Vein endothelial cell (primary cell): Measurements from ENCODE around the gene FHOD1. TPM values are rescaled to one million over a fixed set of nuclear protein-coding genes. Genes with fewer than 3 reads are reported as not detected.

Experiments
- small RNA-seq: library from RNA; depleted of rRNA; stranded (forward); fragments of <200 nt; gene quantifications from one replicate; pipeline ENCODE3, GENCODE V24; 2012
- total RNA-seq: library from RNA; depleted of rRNA; stranded (reverse); fragments of >200 nt; gene quantifications from 2 replicates; pipeline ENCODE4 v1.2.3, GENCODE V29; 2012

FHOD1 gene
- total RNA-seq: 30.7 and 41.8 TPM in 2 replicates

DNA sequence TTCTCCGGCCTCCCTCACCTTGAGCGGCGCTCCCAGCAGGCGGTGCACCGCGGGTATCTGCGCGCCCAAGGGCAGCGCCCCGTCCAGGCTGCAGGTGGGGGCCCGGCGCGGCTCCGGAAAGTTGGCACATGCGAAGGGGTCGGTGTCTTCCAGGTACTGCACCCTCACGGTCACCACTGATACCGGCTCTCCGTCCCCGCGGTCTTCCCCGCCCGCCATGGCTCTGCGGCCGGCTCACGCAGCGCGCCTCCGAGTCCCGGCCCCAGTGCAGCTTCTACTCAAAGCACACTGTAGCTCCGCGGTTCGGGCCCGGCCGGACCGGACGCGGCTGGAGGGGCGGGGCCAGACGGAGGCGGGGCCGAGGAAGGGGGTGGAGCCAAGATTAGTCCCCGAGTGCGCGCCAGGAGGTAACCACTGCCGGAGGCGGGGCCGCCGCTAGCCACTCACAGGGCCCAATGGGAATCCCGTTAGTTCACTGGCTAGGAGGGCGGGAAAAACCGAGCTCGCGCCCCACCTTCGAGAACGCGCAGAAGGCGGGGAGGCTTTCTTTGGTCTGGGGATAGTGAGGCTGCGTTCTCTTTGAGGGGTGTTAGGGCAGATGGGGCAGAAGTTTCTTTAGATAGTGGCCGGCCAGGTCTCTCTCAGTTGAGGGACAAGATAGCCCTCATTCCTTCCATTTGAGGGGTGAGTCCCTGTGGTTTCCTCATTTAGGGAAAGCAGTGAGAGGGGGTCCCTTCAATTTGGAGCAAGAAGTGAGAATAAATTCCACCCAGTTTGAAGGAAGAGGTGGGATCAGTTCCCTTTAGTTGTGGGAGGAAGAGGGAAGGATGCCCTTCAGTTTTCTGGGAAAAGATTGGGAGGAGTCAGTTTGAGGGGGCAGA, at the start of gene FHOD1:
Gene FHOD1, minus strand, starts transcription at position 290 of the 881 bp plus-strand sequence. Its CDS starts 71 bp downstream, at position 219.

DNA sequence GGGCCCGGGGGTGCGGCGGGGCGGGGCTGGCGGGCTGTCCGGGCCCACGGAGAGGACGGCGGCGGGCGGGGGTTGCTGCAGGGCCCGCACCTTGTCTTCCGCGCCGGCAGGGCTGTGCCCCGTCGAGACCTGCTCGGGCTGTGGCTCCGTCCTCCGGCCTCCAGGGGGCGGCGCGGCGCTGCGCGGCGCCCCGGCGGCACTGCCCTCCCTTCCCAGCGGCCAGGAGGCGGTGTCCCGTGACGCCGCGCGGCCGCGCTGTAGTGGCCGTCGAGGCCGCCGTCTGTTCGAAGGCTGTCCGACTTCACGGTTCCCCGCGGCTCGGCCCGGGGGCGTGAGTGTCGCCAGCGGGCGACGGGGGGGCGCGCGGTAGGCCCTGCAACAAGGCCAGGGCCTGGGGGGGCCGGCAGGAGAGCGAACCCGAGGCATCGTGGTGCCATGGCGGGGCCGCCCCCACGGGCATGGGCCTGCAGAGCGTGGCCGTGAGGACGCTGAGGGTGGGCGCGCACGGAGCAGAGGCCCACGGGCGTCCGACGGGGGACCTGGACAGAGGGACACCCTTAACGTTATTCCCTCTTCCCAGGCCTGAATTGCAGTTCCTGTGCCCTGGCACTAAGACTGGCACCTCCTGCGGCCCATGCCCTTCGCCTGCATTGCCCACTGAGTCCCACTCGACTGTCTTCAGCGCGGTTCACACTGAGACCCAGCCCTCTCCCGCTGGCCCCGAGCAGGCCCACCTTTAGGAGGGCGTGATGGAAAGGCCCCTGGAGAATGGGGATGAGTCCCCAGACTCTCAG, 32.2 kb upstream of the FHOD1 start, which contains the start of gene PLEKHG4:
Gene PLEKHG4, plus strand, starts transcription at position 237 of the 794 bp plus-strand sequence. Its CDS starts 513 bp downstream, at position 750.

DNA sequence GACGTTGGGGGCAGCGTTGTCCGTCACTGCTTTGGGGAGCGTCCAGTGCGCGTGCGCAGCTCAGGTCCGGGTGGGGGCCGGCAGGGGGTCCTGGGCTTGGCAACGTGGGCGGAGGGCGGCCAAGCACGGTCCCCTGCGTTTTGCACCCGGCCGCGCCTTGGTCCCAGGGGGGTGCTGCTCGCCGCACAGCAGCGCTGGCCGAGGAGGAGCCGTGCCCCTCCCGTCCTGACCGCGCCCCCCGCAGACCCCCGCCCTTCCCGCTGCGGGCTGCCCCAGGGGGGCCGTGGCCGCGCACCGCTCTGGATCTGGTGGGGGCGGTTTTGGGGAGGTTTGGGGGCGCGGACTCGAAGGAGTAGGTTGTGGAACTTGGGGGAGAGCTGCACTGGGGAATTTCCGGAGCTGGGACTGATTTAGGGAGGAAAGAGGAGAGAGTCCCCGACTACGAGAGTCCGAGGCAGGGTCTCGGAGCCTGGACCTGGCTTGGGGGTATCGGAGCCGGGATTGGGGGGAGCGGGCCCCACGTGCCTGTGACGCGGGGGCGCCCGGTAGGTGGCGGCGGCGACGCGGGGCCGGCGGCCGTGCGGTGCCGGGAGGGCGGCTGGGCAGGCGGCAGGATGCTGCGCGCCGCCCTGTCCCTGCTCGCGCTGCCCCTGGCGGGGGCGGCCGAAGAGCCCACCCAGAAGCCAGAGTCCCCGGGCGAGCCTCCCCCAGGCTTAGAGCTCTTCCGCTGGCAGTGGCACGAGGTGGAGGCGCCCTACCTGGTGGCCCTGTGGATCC, 1.3 kb upstream of the FHOD1 start, which contains the start of gene SLC9A5:
Gene SLC9A5, plus strand, starts transcription at position 579 of the 777 bp plus-strand sequence. Its CDS starts 36 bp downstream, at position 615.

DNA sequence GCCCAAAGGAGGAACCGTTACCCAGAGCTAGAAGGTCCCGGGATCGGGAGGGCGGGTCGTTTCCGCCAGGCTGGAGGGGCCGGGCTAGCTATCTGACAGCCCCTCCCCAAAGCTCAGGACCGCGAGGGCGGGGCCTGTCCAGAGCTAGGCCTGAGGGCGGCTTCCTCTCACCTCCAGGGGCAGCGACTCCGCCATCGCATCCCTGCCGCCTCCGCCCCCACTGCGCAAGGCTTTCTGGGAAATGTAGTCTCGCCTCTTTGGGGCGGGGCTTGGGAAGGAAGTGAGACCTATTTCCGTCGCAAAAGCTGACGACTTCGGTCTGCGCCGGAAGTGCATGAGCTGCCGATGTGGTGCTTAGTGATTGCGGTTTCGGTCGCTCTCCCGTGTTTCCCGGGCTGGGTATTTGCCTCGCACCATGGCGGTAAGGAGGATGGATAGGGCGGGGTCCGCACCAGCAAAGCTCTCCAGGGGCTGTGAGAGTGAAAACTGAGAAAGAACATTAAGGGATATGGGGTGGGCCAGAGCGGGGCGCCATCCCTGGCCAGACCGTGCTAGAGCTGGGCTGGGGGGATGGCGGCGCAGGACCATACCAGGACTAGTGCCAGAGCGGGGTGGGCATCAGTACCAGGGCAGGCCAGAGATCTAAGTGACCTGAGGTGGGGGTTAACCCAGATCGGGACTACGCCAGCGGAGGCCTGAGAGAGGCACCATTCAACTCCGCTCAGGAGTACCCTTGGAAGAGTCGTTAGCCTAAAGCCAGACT, 20.3 kb downstream of the FHOD1 start, which contains the start of gene TMEM208:
Gene TMEM208, plus strand, starts transcription at position 327 of the 763 bp plus-strand sequence. Its CDS starts 89 bp downstream, at position 416.

DNA sequence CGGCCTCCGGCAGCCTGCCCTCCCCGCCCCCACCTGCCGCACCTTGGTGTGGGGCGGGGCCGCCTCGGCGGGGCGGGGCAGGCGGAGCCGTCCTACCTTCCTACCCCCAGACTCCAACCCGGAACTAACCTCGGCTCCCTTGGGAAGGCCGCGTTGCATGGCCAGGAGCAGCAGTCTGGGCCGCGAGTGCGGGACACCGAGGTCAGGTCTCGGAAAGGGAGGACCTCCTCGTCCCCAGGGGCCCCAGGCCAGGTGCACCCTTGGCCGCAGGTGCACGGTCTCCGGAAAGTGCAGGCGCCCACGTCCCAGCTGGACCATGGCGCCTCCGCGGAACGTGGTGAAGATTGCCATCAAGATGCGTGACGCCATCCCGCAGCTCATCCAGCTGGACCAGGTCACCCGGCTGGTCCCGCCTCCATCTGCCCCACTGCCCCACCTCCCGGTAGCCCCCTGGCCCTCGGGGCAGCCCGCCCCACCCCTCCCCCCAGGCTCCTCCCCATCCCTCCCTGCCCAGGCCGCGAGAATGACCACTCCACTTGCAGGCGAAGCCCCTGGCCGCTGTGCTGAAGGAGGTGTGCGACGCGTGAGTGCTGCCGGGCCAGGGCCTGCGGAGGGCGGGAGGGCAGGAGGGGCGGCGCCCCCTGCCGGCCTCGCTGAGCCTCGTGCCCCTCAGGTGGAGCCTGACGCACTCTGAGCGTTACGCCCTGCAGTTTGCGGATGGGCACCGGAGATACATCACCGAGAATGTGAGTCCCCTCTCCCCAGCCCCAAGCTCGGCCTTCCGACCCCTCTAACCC, 48.1 kb downstream of the FHOD1 start, which contains the start of gene ELMO3:
Gene ELMO3, plus strand, starts transcription at position 121 of the 797 bp plus-strand sequence. Its CDS starts 196 bp downstream, at position 317.

DNA sequence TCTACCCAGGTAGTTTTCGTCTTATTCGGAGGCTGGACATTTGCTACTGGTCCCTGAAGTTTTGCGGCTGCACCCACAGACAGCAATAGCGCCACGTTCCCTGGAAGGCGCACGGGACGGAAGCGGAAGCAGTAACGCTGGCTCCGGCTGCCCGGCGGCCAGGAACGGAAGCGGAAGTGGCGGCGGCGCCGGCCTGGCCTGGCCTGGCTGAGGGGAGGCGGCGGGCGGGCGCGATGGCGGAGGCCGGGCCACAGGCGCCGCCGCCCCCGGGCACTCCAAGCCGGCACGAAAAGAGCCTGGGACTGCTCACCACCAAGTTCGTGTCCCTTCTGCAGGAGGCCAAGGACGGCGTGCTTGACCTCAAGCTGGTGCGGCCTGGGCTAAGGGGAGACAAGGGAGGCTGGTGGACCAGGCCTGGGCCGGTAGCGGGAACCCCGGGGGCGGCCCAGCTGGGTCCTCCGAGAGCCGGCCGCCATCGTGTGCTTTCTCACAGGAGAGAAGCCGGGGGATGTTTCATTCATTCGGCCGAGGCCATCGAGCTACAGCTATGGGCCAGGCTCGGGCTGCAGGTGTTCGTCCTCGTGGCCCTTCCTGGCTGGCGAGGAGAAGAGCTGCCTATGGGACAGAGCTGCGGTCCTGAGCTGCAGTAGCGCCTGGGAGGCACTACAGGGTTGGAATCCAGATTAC, 55.1 kb downstream of the FHOD1 start, which contains the start of gene E2F4:
Gene E2F4, plus strand, starts transcription at position 161 of the 687 bp plus-strand sequence. Its CDS starts 73 bp downstream, at position 234.

DNA sequence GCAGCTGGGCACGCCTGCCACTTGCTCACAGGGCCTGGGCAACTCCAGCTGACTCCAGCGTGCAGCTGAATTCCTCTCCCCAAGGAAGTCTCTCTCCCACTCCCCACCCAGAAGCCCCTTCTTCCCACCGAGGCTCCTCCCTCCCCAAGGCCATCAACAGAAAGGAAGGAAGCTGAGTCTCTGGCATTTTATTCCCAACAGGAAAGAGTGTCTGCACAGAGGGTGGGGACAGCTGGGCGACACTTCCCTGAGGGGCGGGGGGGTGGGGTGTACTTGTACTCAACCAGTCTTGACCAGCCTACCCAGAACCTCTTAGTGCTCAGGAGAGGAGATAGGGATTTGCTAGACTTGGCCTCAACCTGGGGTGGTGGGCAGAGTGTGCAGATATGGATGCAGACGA, 57.2 kb downstream of the FHOD1 start, which contains the start of gene EXOC3L1:
Gene EXOC3L1, minus strand, starts transcription at position 96 of the 400 bp plus-strand sequence. CDS start 460 bp downstream, outside the sequence.

DNA sequence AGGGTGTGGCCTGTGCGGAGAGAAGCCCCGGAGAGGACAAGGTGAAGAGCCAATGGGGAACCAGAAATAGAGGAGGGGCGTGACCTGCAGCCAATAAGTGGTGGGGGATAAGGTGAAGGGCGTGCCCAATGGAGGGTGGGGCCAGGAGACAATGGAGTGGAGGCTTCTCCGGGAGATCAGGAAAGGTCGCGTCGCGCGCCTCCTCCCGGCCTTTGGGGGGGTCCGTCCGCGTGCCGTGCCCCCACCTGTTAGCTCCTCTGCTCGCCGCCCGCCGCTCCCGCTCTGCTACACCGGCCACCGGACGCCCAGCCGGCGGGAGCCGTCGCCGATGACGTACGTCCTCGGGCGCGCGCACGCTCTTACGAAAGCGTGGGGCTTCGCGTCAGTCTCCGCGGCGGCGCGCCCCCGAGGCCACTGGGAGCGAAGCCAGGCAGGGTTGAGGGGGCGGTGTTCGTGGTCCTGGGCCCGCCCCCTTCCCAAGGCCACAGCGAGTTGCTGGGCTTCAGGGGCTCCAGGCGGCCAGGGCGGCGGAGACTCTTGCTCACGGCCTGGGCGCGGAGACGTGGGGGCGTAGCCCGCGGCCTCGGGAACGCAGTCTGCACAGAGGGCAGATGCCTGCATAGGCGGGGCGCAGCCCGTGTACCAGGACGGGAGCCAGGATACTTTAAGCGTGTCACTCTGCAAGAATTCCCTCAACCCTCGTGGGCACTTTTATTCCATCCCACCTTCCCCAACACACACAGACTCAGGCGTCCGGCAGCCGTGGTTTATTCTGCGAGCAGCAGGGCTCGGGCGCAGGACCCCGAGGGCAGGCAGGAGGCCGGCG, 63.4 kb downstream of the FHOD1 start, which contains the start of gene MATCAP1:
Gene MATCAP1, minus strand, starts transcription at position 337 of the 826 bp plus-strand sequence. CDS start 3,353 bp downstream, outside the sequence.

Small RNA genes lying within 50 kb of the gene (small RNA-seq; reads per million reads assigned to genes)
- gene MIR328: 3.0 reads per million, percentile 87 among the genes with 10 or more reads in this experiment

Other genes starting within 250 kb of the FHOD1 start
- gene CBFB, start 218.3 kb downstream of the FHOD1 start, total RNA-seq: 78.1 and 101 TPM in 2 replicates
- 14.7 and 15.3 TPM in 2 replicates for gene PHAF1, start 137.5 kb downstream of the FHOD1 start, total RNA-seq
- gene B3GNT9, start 96.5 kb downstream of the FHOD1 start, total RNA-seq: 2.3 and 2.4 TPM in 2 replicates
- 11.9 and 16.0 TPM in 2 replicates for gene TRADD, start 87.6 kb downstream of the FHOD1 start, total RNA-seq
- gene FBXL8, start 87.5 kb downstream of the FHOD1 start, total RNA-seq: 7.1 and 9.5 TPM in 2 replicates
- gene HSF4, start 82.7 kb downstream of the FHOD1 start, total RNA-seq: 1.3 and 1.6 TPM in 2 replicates
- 7.0 and 8.8 TPM in 2 replicates for gene NOL3, start 76.9 kb downstream of the FHOD1 start, total RNA-seq
- 14.1 and 18.3 TPM in 2 replicates for gene MATCAP1, start 63.5 kb downstream of the FHOD1 start, total RNA-seq
- 4.2 and 4.9 TPM in 2 replicates for gene EXOC3L1, start 57.3 kb downstream of the FHOD1 start, total RNA-seq
- gene E2F4, start 55.3 kb downstream of the FHOD1 start, total RNA-seq: 115 and 125 TPM in 2 replicates
- gene ELMO3, start 48.4 kb downstream of the FHOD1 start, total RNA-seq: 0.76 and 1.3 TPM in 2 replicates
- gene TMEM208, start 20.4 kb downstream of the FHOD1 start, total RNA-seq: 16.0 and 24.3 TPM in 2 replicates
- gene SLC9A5, start 1.5 kb upstream of the FHOD1 start, total RNA-seq: 0.86 and 1.6 TPM in 2 replicates
- gene PLEKHG4, start 32.1 kb upstream of the FHOD1 start, total RNA-seq: 16.5 and 23.8 TPM in 2 replicates
- under 0.01 and 0.33 TPM in 2 replicates for gene KCTD19, start 79.3 kb upstream of the FHOD1 start, total RNA-seq
- 0.29 TPM in 1 of 2 replicates, not detected in the other for gene LRRC36, start 79.3 kb upstream of the FHOD1 start, total RNA-seq
- not detected in 2 replicates for gene TPPP3, start 146.0 kb upstream of the FHOD1 start, total RNA-seq
- gene ZDHHC1, start 169.0 kb upstream of the FHOD1 start, total RNA-seq: 8.5 and 13.1 TPM in 2 replicates
- gene HSD11B2, start 183.6 kb upstream of the FHOD1 start, total RNA-seq: 0.10 and 0.65 TPM in 2 replicates
- gene ATP6V0D1, start 233.7 kb upstream of the FHOD1 start, total RNA-seq: 114 and 123 TPM in 2 replicates
- not detected in 2 replicates for gene AGRP, start 236.1 kb upstream of the FHOD1 start, total RNA-seq